HCT116 (cell line): ENCODE measurements around the gene MYBL2.

ENCODE experiments used
- FOSL1 ChIP-seq: IDR thresholded peaks from 2 replicates; pipeline ENCODE4 v1.6.1; 2012; ENCODE audit warnings: low read depth
- JUND ChIP-seq: IDR thresholded peaks from 2 replicates; pipeline ENCODE4 v1.6.1; 2012

DNA sequence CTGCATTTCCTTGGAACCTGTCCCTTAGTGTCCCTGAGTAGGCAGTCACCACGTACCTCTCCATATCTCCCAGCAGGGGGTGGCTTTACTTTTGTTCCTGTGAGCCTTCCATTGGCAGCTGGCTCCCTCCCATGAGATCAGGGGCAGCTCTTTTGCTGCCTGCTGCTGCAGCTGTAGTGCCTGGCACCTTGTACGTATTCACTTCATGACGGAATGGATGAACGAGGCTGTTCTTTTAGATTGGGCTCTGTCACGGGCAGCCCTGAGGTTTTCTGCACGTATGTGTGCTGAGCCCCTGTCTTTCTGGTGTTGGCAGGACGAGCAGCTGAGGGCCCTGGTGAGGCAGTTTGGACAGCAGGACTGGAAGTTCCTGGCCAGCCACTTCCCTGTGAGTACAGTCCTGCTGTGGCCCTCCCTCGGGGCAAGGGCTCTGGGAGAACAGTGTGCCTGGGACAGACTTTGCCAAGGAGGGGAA lies 14.6 kb downstream of the MYBL2 start:
- TF ChIP-seq JUND (no peak), FOSL1 (no peak)
